HL-60 (cell line): ENCODE results near the gene PIK3C3.

Source experiments
- GABPA ChIP-seq: IDR thresholded peaks from 2 replicates; pipeline ENCODE4 v1.6.1; 2012; ENCODE audit warnings: low read depth
- POLR2AphosphoS5 ChIP-seq: IDR thresholded peaks from 2 replicates; pipeline ENCODE4 v1.6.1; 2012; ENCODE audit warnings: low read depth
- TF ChIP-seq, protein P1 (sequence below): IDR thresholded peaks from one replicate; pipeline ENCODE4 v1.5.1; 2011; ENCODE audit warnings: low read length, control low read depth, inconsistent platforms; ENCODE audit not compliant: insufficient read depth

DNA sequence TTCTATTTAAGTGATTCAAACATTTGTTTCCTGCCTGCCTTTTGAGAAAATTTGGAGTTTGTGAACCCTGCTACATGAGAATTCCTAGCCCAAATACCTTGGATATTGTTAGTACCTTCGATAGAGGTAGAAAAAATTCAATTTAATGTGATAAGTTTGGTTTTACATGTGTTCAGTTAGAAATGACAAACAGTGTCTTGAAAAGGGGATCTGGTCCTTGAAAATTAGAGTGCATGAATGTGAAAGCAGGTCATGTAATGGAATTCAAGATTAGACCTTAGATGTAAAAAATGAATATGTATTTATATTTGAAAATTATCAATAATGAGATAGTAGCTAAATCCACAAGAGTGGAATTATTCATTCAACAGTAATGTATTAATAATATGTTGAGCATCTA, 70.5 kb downstream of the PIK3C3 start:
- no peak for TF ChIP-seq POLR2AphosphoS5
- no peak for TF ChIP-seq GABPA
- TF ChIP-seq, protein P1, sequence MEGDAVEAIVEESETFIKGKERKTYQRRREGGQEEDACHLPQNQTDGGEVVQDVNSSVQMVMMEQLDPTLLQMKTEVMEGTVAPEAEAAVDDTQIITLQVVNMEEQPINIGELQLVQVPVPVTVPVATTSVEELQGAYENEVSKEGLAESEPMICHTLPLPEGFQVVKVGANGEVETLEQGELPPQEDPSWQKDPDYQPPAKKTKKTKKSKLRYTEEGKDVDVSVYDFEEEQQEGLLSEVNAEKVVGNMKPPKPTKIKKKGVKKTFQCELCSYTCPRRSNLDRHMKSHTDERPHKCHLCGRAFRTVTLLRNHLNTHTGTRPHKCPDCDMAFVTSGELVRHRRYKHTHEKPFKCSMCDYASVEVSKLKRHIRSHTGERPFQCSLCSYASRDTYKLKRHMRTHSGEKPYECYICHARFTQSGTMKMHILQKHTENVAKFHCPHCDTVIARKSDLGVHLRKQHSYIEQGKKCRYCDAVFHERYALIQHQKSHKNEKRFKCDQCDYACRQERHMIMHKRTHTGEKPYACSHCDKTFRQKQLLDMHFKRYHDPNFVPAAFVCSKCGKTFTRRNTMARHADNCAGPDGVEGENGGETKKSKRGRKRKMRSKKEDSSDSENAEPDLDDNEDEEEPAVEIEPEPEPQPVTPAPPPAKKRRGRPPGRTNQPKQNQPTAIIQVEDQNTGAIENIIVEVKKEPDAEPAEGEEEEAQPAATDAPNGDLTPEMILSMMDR, result no peak
